ENCODE results near the gene AMDHD2.

The AMDHD2 gene

DNA sequence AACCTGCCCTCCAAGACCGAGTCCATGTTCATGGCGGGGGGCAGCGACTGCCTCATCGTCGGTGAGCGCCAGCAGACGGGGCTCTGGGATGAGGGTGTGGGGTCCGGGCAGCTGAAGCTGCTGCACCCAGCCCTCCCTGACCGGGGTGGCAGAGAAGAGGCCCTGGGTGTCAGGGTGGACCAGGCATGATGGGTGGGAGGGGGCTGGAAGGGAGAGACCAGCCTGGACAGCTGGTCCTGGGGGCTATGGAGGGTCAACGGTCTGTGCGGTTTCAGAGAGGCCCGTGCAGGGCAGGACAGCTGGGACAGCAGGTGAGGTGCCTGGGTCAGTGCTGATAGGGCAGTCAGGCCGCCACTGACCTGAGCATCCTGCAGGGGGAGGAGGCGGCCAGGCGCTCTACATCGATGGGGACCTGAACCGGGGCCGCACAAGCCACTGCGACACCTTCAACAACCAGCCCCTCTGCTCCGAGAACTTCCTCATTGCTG lies 19.7 kb upstream of the AMDHD2 start:
- Histone ChIP-seq H3K27ac (ENCODE audit: extremely low read depth, low read depth, low read length) (no peak overlapping the region), H3K4me1 (ENCODE audit: control insufficient read depth, insufficient read depth, low read length) (peaks cover 7% of the 10 kb centered on the region), H3K9me3 (ENCODE audit: control insufficient read depth, insufficient read depth, low read depth, low read length) (no peaks in the 10 kb centered on the region), H3K4me3 (ENCODE audit: low read depth, low read length) (no peak overlapping the region), H3K36me3 (ENCODE audit: control insufficient read depth in 2 of 2, insufficient read depth in 1 of 2, low read length in 2 of 2) (peaks cover 0 to 39% of the 10 kb centered on the region in 2 experiments; a peak in 1 of 3 replicates)
- CTCF ChIA-PET, result interaction anchor here (0.6 to 2.6 kb wide), 18 partner anchors 8 to 305 kb away, joined by 3 to 28 read pairs (median 4); partner anchors contain the start of genes ATP6V0C, CASKIN1, CEMP1 and TEDC2
- POLR2A ChIA-PET, result interaction anchor here (1.2 to 2.1 kb wide), 5 partner anchors 26 to 345 kb away, joined by 4 to 27 read pairs (median 8); partner anchors contain the start of genes TBC1D24 and TRAF7
- TF ChIP-seq ZNF146 (tag by site-specific recombination; IDR thresholded peaks at IDR 0.05), result 0 out of 2 replicates have a peak, but pooled peaks have one; percentile 2
- TF ChIP-seq, protein P1, sequence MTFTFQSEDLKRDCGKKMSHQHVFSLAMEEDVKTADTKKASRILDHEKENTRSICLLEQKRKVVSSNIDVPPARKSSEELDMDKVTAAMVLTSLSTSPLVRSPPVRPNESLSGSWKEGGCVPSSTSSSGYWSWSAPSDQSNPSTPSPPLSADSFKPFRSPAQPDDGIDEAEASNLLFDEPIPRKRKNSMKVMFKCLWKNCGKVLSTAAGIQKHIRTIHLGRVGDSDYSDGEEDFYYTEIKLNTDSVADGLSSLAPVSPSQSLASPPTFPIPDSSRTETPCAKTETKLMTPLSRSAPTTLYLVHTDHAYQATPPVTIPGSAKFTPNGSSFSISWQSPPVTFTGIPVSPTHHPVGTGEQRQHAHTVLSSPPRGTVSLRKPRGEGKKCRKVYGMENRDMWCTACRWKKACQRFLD (tag by site-specific recombination; IDR thresholded peaks at IDR 0.05), result no peak
- TF ChIP-seq, protein P2, sequence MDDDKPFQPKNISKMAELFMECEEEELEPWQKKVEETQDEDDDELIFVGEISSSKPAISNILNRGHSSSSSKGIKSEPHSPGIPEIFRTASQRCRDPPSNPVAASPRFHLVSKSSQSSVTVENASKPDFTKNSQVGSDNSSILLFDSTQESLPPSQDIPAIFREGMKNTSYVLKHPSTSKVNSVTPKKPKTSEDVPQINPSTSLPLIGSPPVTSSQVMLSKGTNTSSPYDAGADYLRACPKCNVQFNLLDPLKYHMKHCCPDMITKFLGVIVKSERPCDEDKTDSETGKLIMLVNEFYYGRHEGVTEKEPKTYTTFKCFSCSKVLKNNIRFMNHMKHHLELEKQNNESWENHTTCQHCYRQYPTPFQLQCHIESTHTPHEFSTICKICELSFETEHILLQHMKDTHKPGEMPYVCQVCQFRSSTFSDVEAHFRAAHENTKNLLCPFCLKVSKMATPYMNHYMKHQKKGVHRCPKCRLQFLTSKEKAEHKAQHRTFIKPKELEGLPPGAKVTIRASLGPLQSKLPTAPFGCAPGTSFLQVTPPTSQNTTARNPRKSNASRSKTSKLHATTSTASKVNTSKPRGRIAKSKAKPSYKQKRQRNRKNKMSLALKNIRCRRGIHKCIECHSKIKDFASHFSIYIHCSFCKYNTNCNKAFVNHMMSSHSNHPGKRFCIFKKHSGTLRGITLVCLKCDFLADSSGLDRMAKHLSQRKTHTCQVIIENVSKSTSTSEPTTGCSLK (tag by site-specific recombination; IDR thresholded peaks at IDR 0.05), result no peak

DNA sequence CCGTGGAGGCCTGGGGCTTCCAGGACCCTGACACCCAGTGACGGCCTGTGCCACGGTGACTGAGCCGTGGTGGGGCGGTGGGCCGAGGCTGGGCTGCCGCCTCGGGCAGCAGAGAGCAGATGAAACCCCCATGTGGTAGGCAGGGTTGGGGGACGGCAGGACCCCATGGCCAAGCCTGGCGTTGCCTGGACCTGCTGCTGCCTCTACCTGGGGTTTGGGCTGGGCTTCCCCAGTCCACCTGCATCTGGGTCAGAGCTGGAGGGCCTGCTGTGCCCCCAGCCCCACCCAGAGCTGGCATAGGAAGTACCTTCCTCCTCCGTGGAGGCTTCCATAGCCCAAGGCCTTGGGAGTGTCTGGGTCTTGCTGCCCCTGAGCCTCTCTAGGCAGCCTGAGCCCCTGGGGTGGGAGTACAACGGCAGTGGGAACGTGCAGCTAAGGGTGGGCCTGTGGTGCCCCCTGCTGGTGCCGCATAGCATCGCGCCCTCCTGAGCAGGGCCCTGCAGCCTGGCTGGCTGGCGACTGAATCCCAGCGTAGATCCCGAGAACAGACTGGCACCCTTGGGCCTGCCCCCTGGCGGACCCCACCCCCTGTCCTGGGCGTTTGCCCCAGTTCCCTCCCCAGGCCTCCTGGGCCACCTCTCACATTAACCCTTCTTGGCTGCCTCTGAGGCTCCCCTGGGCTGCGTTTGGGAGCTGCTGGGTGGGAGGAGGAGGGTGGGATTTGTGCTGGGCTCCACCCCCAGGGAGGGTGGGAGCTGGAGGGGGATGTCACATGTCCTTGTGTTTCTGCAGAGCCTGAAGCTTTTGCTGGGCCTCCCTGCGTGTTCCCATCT lies 19.0 kb upstream of the AMDHD2 start:
- POLR2A ChIA-PET, result interaction anchor here (0.7 to 2.1 kb wide), 16 partner anchors 12 to 346 kb away, joined by 3 to 27 read pairs (median 5); partner anchors contain the start of genes AMDHD2, ATP6V0C, CCNF and DNASE1L2
- H3K4me3 ChIP-seq (ENCODE audit: low read depth, low read length), result peak overlapping the region; percentile 27
- CTCF ChIA-PET, result interaction anchor here (0.6 to 2.6 kb wide), 37 partner anchors 8 to 372 kb away, joined by 3 to 28 read pairs (median 4); partner anchors contain the start of genes ABCA3, ATP6V0C, CASKIN1 and CEMP1
- no peaks in the 10 kb centered on the region for H3K9me3 ChIP-seq (ENCODE audit: control insufficient read depth, insufficient read depth, low read depth, low read length)
- peaks cover 0 to 37% of the 10 kb centered on the region in 2 experiments; a peak in 1 of 3 replicates for H3K36me3 ChIP-seq (ENCODE audit: control insufficient read depth in 2 of 2, insufficient read depth in 1 of 2, low read length in 2 of 2)
- peaks cover 7% of the 10 kb centered on the region for H3K4me1 ChIP-seq (ENCODE audit: control insufficient read depth, insufficient read depth, low read length)
- no peak overlapping the region for H3K27ac ChIP-seq (ENCODE audit: extremely low read depth, low read depth, low read length)
- TF ChIP-seq REPIN1 (tag by site-specific recombination; IDR thresholded peaks at IDR 0.05; ENCODE audit: low read depth), result no peak
- TF ChIP-seq KLF10 (tag by site-specific recombination; IDR thresholded peaks at IDR 0.05), result 0 out of 2 replicates have a peak, but pooled peaks have one; percentile 46
- TF ChIP-seq, protein P3, sequence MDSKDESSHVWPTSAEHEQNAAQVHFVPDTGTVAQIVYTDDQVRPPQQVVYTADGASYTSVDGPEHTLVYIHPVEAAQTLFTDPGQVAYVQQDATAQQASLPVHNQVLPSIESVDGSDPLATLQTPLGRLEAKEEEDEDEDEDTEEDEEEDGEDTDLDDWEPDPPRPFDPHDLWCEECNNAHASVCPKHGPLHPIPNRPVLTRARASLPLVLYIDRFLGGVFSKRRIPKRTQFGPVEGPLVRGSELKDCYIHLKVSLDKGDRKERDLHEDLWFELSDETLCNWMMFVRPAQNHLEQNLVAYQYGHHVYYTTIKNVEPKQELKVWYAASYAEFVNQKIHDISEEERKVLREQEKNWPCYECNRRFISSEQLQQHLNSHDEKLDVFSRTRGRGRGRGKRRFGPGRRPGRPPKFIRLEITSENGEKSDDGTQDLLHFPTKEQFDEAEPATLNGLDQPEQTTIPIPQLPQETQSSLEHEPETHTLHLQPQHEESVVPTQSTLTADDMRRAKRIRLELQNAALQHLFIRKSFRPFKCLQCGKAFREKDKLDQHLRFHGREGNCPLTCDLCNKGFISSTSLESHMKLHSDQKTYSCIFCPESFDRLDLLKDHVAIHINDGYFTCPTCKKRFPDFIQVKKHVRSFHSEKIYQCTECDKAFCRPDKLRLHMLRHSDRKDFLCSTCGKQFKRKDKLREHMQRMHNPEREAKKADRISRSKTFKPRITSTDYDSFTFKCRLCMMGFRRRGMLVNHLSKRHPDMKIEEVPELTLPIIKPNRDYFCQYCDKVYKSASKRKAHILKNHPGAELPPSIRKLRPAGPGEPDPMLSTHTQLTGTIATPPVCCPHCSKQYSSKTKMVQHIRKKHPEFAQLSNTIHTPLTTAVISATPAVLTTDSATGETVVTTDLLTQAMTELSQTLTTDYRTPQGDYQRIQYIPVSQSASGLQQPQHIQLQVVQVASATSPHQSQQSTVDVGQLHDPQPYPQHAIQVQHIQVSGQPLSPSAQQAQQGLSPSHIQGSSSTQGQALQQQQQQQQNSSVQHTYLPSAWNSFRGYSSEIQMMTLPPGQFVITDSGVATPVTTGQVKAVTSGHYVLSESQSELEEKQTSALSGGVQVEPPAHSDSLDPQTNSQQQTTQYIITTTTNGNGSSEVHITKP (tag by site-specific recombination; IDR thresholded peaks at IDR 0.05), result peak; percentile 70
- peak; percentile 30; the same call in 1 of the 2 replicates for TF ChIP-seq SP7 (tag by site-specific recombination; IDR thresholded peaks at IDR 0.05)
- peak; percentile 88 for TF ChIP-seq SP3 (tag by site-specific recombination; IDR thresholded peaks at IDR 0.05)
- TF ChIP-seq KLF1 (tag by site-specific recombination; IDR thresholded peaks at IDR 0.05), result peak; percentile 82
- peak; percentile 72 for TF ChIP-seq ZXDB (tag by site-specific recombination; IDR thresholded peaks at IDR 0.05)
- 0 out of 2 replicates have a peak, but pooled peaks have one; percentile 22 for TF ChIP-seq KLF8 (tag by site-specific recombination; IDR thresholded peaks at IDR 0.05)
- TF ChIP-seq, protein P4, sequence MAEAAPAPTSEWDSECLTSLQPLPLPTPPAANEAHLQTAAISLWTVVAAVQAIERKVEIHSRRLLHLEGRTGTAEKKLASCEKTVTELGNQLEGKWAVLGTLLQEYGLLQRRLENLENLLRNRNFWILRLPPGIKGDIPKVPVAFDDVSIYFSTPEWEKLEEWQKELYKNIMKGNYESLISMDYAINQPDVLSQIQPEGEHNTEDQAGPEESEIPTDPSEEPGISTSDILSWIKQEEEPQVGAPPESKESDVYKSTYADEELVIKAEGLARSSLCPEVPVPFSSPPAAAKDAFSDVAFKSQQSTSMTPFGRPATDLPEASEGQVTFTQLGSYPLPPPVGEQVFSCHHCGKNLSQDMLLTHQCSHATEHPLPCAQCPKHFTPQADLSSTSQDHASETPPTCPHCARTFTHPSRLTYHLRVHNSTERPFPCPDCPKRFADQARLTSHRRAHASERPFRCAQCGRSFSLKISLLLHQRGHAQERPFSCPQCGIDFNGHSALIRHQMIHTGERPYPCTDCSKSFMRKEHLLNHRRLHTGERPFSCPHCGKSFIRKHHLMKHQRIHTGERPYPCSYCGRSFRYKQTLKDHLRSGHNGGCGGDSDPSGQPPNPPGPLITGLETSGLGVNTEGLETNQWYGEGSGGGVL (tag by site-specific recombination; IDR thresholded peaks at IDR 0.05), result peak; percentile 81
- peak; percentile 64; the same call in 1 of the 2 replicates for TF ChIP-seq KLF9 (tag by site-specific recombination; IDR thresholded peaks at IDR 0.05; ENCODE audit: low read depth)
- peak; percentile 60; the same call in 1 of the 2 replicates for TF ChIP-seq EGR2 (tag by site-specific recombination; IDR thresholded peaks at IDR 0.05; ENCODE audit: low read depth)
- no peak for TF ChIP-seq ZNF214 (tag by site-specific recombination; IDR thresholded peaks at IDR 0.05; ENCODE audit: borderline replicate concordance)
- peak; percentile 75 for TF ChIP-seq ZBTB8A (tag by site-specific recombination; IDR thresholded peaks at IDR 0.05)
- TF ChIP-seq, protein P5, sequence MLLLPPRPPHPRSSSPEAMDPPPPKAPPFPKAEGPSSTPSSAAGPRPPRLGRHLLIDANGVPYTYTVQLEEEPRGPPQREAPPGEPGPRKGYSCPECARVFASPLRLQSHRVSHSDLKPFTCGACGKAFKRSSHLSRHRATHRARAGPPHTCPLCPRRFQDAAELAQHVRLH (tag by site-specific recombination; IDR thresholded peaks at IDR 0.05), result no peak
- peak; percentile 36; the same call in 1 of the 2 replicates for TF ChIP-seq ZBTB7A (tag by site-specific recombination; IDR thresholded peaks at IDR 0.05; ENCODE audit: low read depth)
- TF ChIP-seq ZNF654 (tag by site-specific recombination; IDR thresholded peaks at IDR 0.05; ENCODE audit: low read depth), result peak; percentile 91
- TF ChIP-seq ZNF248 (tag by site-specific recombination; IDR thresholded peaks at IDR 0.05), result no peak
- TF ChIP-seq, protein P6, sequence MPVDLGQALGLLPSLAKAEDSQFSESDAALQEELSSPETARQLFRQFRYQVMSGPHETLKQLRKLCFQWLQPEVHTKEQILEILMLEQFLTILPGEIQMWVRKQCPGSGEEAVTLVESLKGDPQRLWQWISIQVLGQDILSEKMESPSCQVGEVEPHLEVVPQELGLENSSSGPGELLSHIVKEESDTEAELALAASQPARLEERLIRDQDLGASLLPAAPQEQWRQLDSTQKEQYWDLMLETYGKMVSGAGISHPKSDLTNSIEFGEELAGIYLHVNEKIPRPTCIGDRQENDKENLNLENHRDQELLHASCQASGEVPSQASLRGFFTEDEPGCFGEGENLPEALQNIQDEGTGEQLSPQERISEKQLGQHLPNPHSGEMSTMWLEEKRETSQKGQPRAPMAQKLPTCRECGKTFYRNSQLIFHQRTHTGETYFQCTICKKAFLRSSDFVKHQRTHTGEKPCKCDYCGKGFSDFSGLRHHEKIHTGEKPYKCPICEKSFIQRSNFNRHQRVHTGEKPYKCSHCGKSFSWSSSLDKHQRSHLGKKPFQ (tag by site-specific recombination; IDR thresholded peaks at IDR 0.05), result peak; percentile 88
